Uterus (tissue), 4 donors: ENCODE results near the gene HIVEP3. TPM values are rescaled to one million over a fixed set of nuclear protein-coding genes. Genes with fewer than 3 reads are reported as not detected.
A peak's percentile ranks its signal among the peaks of the same experiment; 100 is the strongest.

Experiments used
- DNase-seq, 2 donors: peaks; one replicate each; pipeline ENCODE4 v3.0.0-alpha.2; 2019 to 2020
- H3K27ac ChIP-seq, 2 donors: fragments of 200-600 bp; sonication (generic); 1 replicate in 1 of 2; 2 replicates in 1 of 2; pipeline ENCODE4 v1.5.1; 2016 to 2018
- H3K27me3 ChIP-seq, 2 donors: fragments of 200-600 bp; sonication (generic); one replicate each; pipeline ENCODE4 v1.5.1; 2018 to 2019; ENCODE audit warnings: control low read depth in 1 of 2
- H3K36me3 ChIP-seq, 2 donors: fragments of 200-600 bp; sonication (generic); one replicate each; pipeline ENCODE4 v1.5.1; 2019; ENCODE audit warnings: control low read depth in 1 of 2
- H3K4me1 ChIP-seq, 2 donors: fragments of 200-600 bp; sonication (generic); one replicate each; pipeline ENCODE4 v1.5.1; 2018 to 2019; ENCODE audit warnings: control low read depth in 1 of 2
- H3K4me3 ChIP-seq, 2 donors: fragments of 200-600 bp; sonication (generic); 1 replicate in 1 of 2; 2 replicates in 1 of 2; pipeline ENCODE4 v1.5.1; 2018 to 2019; ENCODE audit warnings: mild to moderate bottlenecking in 1 of 2
- H3K9me3 ChIP-seq, 2 donors: fragments of 200-600 bp; sonication (generic); one replicate each; pipeline ENCODE4 v1.5.1; 2019; ENCODE audit warnings: control low read depth in 1 of 2
- POLR2A ChIP-seq, 2 donors: fragments of 450-650 bp; IDR thresholded peaks; one replicate each; pipeline ENCODE4 v1.6.1; 2016; ENCODE audit warnings: antibody characterized with exemption in 2 of 2, mild to moderate bottlenecking in 1 of 2, moderate library complexity in 1 of 2
- intact Hi-C: fragments of 100-400 bp; cut with DNase I; formaldehyde crosslinking; loops from one replicate; pipeline ENCODE4 v1.15.1; 2023; ENCODE audit warnings: low total_unique reads
- total RNA-seq, 4 donors: library from RNA; depleted of rRNA in 3 of 4; stranded (reverse); fragments of >200 nt in 3 of 4; gene quantifications; one replicate each; pipeline versions ENCODE4 v1.1.0 to v1.2.4, GENCODE V29; 2014 to 2023
- TF ChIP-seq, protein P1 (sequence below), 4 experiments: fragments of 200-600 bp in 2 of 4; fragments of 450-650 bp in 2 of 4; sonication (generic) in 2 of 4; IDR thresholded peaks; one replicate each; pipeline ENCODE4 v1.5.1; 2016 to 2019; ENCODE audit warnings: antibody characterized with exemption in 4 of 4, mild to moderate bottlenecking in 2 of 4, moderate library complexity in 1 of 4
- donor health status: DM: yes; HTN: yes; CAD: no.

HIVEP3 gene
- total RNA-seq, 4 donors from 2014 or later: 0.51 to 7.6 (median 2.9) TPM

DNA sequence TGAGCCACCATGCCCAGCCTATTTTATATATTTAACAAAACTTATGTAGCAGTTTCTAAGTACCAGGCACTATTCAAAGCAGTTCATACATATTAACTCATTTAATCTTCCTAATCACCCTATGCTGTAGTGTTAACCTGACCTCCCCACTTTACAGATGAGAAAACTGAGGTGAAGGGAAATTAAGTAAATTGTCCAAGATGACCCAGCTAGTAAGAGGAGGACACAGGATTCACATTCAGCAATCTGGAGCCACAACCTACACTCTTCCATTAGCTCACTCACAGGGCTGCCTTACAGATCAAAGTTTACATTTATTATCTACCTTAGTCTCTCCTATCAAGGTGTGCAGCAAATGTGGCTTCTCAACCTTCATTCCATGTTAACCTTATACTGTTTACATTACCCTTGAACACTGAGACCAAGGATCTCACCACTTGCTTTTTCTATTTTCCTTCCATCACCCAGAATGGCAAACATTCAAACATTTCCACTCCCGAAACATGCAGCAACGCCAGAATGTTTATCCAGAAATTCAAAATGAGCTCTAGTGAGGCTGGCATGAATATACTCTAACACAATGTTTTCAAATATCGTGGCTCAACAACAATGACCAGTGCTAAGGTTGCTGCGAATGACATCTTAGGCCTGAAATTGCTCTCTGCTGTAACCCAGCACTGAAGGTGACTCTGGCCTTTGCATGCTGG, 24.5 kb downstream of the HIVEP3 start:
- H3K27ac ChIP-seq: no peak overlapping the region
- no peak for TF ChIP-seq POLR2A (IDR thresholded peaks at IDR 0.05)
- TF ChIP-seq, protein P1, sequence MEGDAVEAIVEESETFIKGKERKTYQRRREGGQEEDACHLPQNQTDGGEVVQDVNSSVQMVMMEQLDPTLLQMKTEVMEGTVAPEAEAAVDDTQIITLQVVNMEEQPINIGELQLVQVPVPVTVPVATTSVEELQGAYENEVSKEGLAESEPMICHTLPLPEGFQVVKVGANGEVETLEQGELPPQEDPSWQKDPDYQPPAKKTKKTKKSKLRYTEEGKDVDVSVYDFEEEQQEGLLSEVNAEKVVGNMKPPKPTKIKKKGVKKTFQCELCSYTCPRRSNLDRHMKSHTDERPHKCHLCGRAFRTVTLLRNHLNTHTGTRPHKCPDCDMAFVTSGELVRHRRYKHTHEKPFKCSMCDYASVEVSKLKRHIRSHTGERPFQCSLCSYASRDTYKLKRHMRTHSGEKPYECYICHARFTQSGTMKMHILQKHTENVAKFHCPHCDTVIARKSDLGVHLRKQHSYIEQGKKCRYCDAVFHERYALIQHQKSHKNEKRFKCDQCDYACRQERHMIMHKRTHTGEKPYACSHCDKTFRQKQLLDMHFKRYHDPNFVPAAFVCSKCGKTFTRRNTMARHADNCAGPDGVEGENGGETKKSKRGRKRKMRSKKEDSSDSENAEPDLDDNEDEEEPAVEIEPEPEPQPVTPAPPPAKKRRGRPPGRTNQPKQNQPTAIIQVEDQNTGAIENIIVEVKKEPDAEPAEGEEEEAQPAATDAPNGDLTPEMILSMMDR (IDR thresholded peaks at IDR 0.05): no peak
- intact Hi-C loops: no loop called here

DNA sequence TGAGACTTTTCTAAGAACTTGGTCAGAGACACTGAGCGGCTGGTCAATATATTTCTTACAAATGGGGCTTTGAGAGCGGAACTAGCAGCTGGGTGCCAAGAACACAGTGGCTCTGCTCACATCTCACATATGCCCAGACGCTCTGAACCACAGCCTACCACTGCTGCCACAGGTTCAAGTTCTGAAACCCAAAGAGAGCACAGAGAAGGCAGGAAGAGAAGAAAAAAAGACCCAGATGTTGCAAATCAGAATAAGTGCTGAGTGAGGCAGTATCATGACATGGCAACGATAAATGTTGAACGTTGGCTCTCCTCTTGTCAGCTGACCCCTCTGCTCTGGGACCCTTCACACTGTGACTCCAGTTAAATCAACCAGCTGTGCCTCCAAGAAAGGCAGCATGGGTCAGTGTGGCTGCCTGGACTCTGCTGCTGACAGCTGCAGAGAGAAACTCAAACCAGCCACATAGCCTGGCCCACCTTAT, 26.4 kb downstream of the HIVEP3 start:
- H3K27ac ChIP-seq: no peak overlapping the region

More for the DNA sequence above, 24.5 kb downstream of the HIVEP3 start:
- no peaks in the 10 kb centered on the region for H3K9me3 ChIP-seq
- H3K27me3 ChIP-seq: no peaks in the 10 kb centered on the region
- H3K36me3 ChIP-seq: no peaks in the 10 kb centered on the region
- no peak for DNase-seq
- H3K4me1 ChIP-seq: no peaks in the 10 kb centered on the region
- no peak overlapping the region for H3K4me3 ChIP-seq

DNA sequence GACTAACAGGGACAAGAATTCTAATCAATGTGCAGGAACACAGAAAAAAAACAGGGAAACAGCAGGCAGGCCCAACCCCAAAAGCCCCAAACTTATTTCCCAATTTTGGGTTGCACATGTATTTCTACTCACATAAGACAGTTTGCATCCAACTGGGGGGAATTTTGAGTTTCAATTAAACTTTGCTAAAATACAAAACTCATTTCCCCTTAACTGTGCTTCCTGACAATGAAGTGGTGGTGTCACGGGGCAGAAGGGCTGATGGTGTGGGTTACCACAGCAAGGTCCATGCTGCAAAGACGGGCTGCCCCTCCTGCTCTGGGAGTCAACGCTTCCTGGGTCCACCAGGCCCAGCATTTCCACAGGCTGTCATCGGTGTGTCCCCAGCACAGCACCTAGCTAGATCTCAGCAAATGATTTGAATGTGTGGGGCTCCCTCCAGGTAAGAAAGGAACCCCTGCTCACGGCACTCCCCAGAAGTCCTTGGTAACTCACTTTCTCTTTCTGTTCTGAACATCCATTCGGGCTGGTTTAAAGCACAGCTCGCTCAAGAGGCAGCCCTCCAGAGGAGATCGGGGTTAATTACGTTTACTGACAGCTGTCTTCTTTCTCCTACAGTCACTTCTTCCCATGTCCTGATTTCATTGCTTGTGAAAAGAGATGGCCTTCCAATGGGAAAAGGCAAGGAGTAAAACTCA, 27.4 kb downstream of the HIVEP3 start:
- H3K4me1 ChIP-seq: no peaks in the 10 kb centered on the region
- peak overlapping the region in 1 of 2 donors; percentile 66 for H3K27ac ChIP-seq
- intact Hi-C loops: no loop called here
- peak overlapping the region; percentile 5 to 32 for H3K4me3 ChIP-seq
- no peak for DNase-seq
- TF ChIP-seq, protein P1 (IDR thresholded peaks at IDR 0.05): no peak
- no peak for TF ChIP-seq POLR2A (IDR thresholded peaks at IDR 0.05)
- no peaks in the 10 kb centered on the region for H3K9me3 ChIP-seq
- H3K36me3 ChIP-seq: no peaks in the 10 kb centered on the region
- no peaks in the 10 kb centered on the region for H3K27me3 ChIP-seq

More for the DNA sequence above, 26.4 kb downstream of the HIVEP3 start:
- Histone ChIP-seq H3K9me3 (no peaks in the 10 kb centered on the region), H3K4me3 (no peak overlapping the region), H3K27me3 (no peaks in the 10 kb centered on the region), H3K4me1 (no peaks in the 10 kb centered on the region), H3K36me3 (no peaks in the 10 kb centered on the region)
- no peak for DNase-seq
- no peak for TF ChIP-seq POLR2A (IDR thresholded peaks at IDR 0.05)
- TF ChIP-seq, protein P1 (IDR thresholded peaks at IDR 0.05): no peak
- intact Hi-C loops: no loop called here

GRCh38 chr1:41890825-41891198, 27.9 kb downstream of the HIVEP3 start:
- intact Hi-C loops: no loop called here
- peak overlapping the region in 1 of 2 donors; percentile 32 for H3K4me3 ChIP-seq
- H3K9me3 ChIP-seq: no peaks in the 10 kb centered on the region
- no peaks in the 10 kb centered on the region for H3K36me3 ChIP-seq
- no peaks in the 10 kb centered on the region for H3K27me3 ChIP-seq
- no peak for TF ChIP-seq POLR2A (IDR thresholded peaks at IDR 0.05)
- TF ChIP-seq, protein P1 (IDR thresholded peaks at IDR 0.05): no peak
- H3K4me1 ChIP-seq: no peaks in the 10 kb centered on the region
- no peak for DNase-seq
- peak overlapping the region in 1 of 2 donors; percentile 66 for H3K27ac ChIP-seq
